Measurements from ENCODE around the gene FAM229B. TPM values are rescaled to one million over a fixed set of nuclear protein-coding genes. Genes with fewer than 3 reads are reported as not detected.
"Not testable (repeated sequence)": the region's sequence is repeated elsewhere in the genome, so short reads cannot be mapped to it uniquely, and the experiment has no call there.

The FAM229B gene
- 10 to 100 TPM; 44.0 to 61.0 (median 47.7) TPM for polyA plus RNA-seq (ENCODE audit: insufficient read length in 4 of 4)

DNA sequence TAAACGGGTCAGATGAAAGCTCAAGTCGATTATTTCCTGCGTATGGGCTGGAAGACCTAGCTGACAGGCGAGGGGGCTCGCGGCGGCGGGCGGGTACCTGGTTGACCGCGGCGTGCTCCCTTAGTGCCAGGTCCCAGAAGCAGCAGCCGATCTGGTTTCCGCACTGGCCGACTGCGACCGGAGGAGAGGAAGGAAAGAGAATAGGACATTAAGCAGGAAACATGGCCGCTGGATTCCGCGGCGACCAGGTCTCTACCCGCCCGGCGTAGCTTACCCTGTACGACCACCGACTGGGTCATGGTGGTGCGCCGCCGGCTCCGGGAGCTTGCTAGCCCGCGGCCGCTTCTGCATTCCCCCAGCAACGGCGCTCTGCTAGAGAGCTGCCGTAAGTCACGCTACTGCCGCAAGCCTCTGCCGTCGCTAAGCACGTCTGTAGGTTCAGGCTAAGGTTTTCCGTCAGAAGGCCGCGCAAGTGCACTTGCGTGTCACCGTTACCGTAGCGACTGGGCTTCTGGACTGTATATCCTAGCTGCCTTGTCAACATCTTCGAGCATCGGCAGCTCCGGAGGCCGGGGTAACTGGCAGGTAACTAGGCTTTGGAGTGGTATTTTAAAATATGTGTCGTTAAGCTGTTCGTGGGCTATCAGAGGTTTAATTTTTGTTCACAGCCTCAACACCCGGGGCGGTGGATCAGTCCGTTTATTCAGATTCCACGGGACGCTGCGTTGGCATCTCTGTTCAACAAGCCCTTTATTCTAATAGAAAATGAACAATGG is at the start of gene FAM229B, which contains the start of gene TUBE1:
TSS of gene FAM229B (plus strand) at position 456 of the 776 bp plus-strand sequence. CDS start 11,693 bp downstream, outside the sequence.
TSS of gene TUBE1 (minus strand) at position 347 of the 776 bp plus-strand sequence. CDS start at position 299, 48 bp downstream.
- DNase-seq (ENCODE audit: low read depth in 4 of 4, low spot score in 3 of 4): peak; percentile 86 to 91 (median 88)

GRCh38 chr6:112037783-112038216 is 49.6 kb upstream of the FAM229B start:
- DNase-seq (ENCODE audit: low read depth in 4 of 4, low spot score in 3 of 4): no peak

GRCh38 chr6:112038268-112038667 is 49.1 kb upstream of the FAM229B start:
- no peak for DNase-seq (ENCODE audit: low read depth in 4 of 4, low spot score in 3 of 4)

DNA sequence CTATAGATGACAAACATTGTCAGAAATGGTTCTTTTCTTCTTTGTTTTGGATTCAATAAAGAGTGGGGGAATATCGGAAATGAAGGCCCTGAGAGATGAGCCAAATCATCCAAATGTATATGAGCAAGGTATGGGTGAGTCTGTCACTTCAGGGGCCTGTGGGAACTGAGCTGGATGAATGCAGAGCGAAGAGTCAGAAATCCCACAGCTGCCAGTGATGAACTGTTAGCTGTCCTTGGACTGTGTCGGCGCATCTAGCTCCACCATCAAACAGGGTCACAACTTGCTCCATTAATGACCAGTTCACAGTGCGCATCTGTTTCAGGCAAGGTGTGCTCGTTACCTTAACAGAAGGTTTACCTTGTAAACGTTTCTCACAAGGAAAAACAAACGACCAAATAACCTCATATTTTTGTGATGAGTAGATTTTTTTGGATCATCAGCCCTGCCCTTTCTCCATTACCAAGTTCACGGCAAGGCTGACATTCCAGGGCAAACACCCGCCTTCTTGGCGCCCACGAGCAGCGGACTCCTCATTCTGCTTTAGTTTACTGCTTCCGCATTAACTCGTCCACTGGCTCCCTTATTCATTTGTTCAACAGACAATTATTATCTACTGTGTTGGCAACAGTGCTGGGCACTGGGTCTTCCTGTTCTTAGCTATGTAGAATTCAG is 48.5 kb upstream of the FAM229B start:
- no peak for DNase-seq (ENCODE audit: low read depth in 4 of 4, low spot score in 3 of 4)

- DNase-seq (ENCODE audit: low read depth in 4 of 4, low spot score in 3 of 4): no peak
Measured at GRCh38 chr6:112039431-112039770, 48.0 kb upstream of the FAM229B start.

DNA sequence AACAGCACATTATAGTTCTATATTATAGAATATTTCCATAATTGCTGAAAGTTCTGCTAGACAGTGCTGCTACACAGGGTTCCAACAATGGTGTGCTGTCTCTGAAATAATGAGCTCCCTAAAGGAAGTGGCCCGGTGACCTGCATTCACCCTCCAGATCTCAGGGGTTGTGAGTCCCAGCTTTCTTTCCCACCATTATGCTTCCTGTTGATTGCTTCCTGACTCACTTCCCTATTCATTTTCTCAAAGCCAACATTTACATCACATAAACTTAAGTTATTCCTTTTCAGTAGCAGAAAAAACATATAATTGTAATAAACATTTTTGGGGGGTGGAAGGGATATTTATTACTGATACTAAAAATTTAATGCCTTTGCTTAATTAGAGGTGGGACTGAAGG is 46.4 kb upstream of the FAM229B start:
- no peak for DNase-seq (ENCODE audit: low read depth in 4 of 4, low spot score in 3 of 4)

DNA sequence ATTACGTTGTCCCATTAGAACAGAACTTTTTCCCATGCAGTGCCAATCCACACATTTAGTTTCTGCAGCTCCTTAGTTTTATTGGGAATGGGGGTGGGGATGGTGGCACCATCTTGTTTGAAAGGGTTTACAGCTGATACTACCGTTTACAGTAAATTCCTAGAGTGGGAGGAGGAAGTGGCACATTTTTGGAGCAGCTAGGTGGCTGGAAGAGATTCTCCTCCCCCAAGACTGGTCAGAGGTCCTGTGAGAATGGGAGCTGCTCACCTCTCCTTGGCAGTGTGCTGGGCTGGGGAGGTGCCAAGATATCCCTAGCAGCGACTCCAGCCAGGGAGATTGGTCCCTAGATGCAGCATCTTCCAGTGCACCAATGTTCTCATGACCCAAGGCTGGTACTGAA is 45.9 kb upstream of the FAM229B start:
- no peak for DNase-seq (ENCODE audit: low read depth in 4 of 4, low spot score in 3 of 4)

DNA sequence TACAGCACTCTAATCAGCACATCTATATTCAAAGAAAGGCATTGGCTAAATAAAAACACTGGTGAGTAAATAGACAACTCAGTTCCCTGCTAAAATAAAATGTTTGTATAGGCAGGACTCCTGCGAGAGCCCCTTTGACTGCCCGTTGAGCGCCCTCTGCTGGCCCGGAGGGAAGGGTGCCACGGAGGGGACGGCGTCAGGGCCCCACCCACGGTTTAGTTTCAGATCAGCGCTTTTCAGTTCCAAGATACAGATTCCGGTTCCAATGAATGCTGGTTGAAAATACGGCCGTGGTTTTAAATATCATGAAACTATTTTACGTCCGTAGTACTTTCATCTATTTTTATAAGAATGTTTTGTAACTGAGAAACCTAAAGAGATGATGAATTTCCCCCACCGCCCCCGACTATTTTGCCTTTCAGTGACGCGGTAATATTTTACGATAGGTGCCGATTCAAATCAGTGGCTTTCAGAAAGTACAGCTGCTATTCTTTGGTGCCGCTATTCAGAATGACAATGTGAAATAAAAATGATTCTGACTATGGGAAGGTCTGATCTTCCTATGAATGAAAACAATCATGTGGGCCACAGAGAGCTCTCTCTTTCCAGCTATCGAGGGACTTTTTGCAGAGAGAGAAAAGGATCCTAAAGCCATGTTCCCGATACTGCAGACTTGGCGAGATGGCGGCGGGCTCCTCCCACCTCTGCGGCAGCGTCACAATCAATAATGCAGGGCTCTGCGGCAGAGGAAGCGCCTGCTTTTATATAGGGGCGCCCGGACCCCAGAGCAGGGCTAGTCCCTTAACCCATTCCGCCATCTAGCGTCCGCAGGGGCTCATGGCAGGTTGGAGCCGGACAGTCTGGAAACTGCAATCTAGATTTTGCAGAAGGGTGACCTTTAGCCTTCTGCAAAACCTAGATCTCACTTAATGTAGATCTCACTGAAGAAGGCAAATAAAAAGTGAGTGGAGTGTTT is 44.1 kb upstream of the FAM229B start:
- DNase-seq (ENCODE audit: low read depth in 4 of 4, low spot score in 3 of 4): peak; percentile 71 to 87 (median 79)

GRCh38 chr6:112044196-112044595 is 43.2 kb upstream of the FAM229B start:
- no peak for DNase-seq (ENCODE audit: low read depth in 4 of 4, low spot score in 3 of 4)

GRCh38 chr6:112044856-112045255 is 42.5 kb upstream of the FAM229B start:
- no peak for DNase-seq (ENCODE audit: low read depth in 4 of 4, low spot score in 3 of 4)

- DNase-seq (ENCODE audit: low read depth in 4 of 4, low spot score in 3 of 4): not testable (repeated sequence)
Measured at GRCh38 chr6:112047523-112047922, 39.9 kb upstream of the FAM229B start.

- DNase-seq (ENCODE audit: low read depth in 4 of 4, low spot score in 3 of 4): no peak
Measured at GRCh38 chr6:112049026-112049799, 38.2 kb upstream of the FAM229B start.

- no peak for DNase-seq (ENCODE audit: low read depth in 4 of 4, low spot score in 3 of 4)
Measured at GRCh38 chr6:112049996-112050395, 37.4 kb upstream of the FAM229B start.

DNA sequence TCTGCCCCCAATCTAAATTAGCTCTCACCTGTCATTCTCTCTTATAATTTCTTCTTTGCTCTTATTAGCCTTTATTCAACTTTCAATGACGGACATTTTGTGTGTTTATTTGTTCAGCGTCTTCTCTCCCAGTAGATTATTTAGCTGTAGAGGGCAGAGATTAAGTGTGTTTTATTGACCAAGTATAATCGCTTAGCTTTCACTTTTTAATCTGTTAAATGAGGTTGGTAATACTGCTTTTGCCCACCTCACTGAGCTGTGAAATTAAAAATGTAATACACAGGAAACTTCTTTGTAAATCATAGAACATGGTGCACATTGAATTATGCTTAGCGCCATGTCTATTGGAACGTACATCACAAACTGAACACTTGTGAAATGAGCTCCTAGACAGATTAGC is 37.0 kb upstream of the FAM229B start:
- no peak for DNase-seq (ENCODE audit: low read depth in 4 of 4, low spot score in 3 of 4)

- not testable (repeated sequence) for DNase-seq (ENCODE audit: low read depth in 4 of 4, low spot score in 3 of 4)
Measured at GRCh38 chr6:112051251-112051740, 36.1 kb upstream of the FAM229B start.

DNA sequence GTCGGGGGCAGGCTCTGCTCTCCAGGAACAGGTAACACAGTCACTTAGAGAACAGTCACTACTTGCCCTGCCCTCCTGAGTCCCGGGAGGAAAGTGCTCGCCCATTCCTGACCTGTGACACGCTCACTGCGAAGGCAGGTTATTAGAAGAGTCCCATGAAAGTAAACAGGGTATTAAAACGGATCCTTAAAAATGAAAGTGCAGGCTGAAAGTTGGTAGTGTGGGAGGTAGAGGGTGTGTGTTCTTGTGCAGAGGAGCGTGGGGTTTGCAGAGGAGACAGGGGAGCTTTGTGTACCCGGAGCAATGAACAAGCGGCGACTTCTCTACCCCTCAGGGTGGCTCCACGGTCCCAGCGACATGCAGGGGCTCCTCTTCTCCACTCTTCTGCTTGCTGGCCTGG is 33.4 kb upstream of the FAM229B start, which contains the start of gene CCN6:
TSS of gene CCN6 (plus strand) at position 104 of the 400 bp plus-strand sequence. CDS start at position 358, 254 bp downstream.
- no peak for DNase-seq (ENCODE audit: low read depth in 4 of 4, low spot score in 3 of 4)

GRCh38 chr6:112054555-112055190 is 32.7 kb upstream of the FAM229B start:
- DNase-seq (ENCODE audit: low read depth in 4 of 4, low spot score in 3 of 4): no peak

- DNase-seq (ENCODE audit: low read depth in 4 of 4, low spot score in 3 of 4): no peak
Measured at GRCh38 chr6:112058243-112059032, 29.0 kb upstream of the FAM229B start.
